ENCODE results near the gene TRIM32. TPM values are rescaled to one million over a fixed set of nuclear protein-coding genes. Genes with fewer than 3 reads are reported as not detected.

TRIM32 gene
- total RNA-seq, 6 experiments from 2014 or later = 53.7 to 71.6 (median 60.3) TPM

- Mint-ChIP-seq H3K4me1 (ENCODE audit: low read depth) (peaks cover 12% of the 10 kb centered on the region), H3K9me3 (no peaks in the 10 kb centered on the region), H3K4me3 (no peak overlapping the region), H3K27ac (no peak overlapping the region), H3K36me3 (ENCODE audit: low read depth) (no peaks in the 10 kb centered on the region), H3K27me3 (ENCODE audit: insufficient read depth) (no peaks in the 10 kb centered on the region)
- DNase-seq = no peak
- no peak for TF ChIP-seq CTCF (IDR thresholded peaks at IDR 0.05)
Observed at GRCh38 chr9:116663581-116663980, 23.5 kb upstream of the TRIM32 start.

GRCh38 chr9:116668970-116669695, 18.0 kb upstream of the TRIM32 start:
- TF ChIP-seq CTCF (IDR thresholded peaks at IDR 0.05) = no peak
- no peak for DNase-seq
- peaks cover 20% of the 10 kb centered on the region for H3K36me3 Mint-ChIP-seq (ENCODE audit: low read depth)
- no peak overlapping the region for H3K4me3 Mint-ChIP-seq
- peaks cover 33% of the 10 kb centered on the region for H3K4me1 Mint-ChIP-seq (ENCODE audit: low read depth)
- no peak overlapping the region for H3K27ac Mint-ChIP-seq
- no peaks in the 10 kb centered on the region for H3K27me3 Mint-ChIP-seq (ENCODE audit: insufficient read depth)
- peaks cover 13% of the 10 kb centered on the region for H3K9me3 Mint-ChIP-seq

GRCh38 chr9:116671605-116672004, 15.5 kb upstream of the TRIM32 start:
- H3K4me3 Mint-ChIP-seq = no peak overlapping the region
- H3K9me3 Mint-ChIP-seq = peaks cover 19% of the 10 kb centered on the region
- H3K27me3 Mint-ChIP-seq (ENCODE audit: insufficient read depth) = no peaks in the 10 kb centered on the region
- DNase-seq = no peak
- H3K27ac Mint-ChIP-seq = no peak overlapping the region
- H3K4me1 Mint-ChIP-seq (ENCODE audit: low read depth) = peaks cover 56% of the 10 kb centered on the region
- H3K36me3 Mint-ChIP-seq (ENCODE audit: low read depth) = peaks cover 32% of the 10 kb centered on the region
- TF ChIP-seq CTCF (IDR thresholded peaks at IDR 0.05) = no peak

GRCh38 chr9:116673375-116673774, 13.7 kb upstream of the TRIM32 start:
- H3K36me3 Mint-ChIP-seq (ENCODE audit: low read depth) = peaks cover 32% of the 10 kb centered on the region
- peak overlapping the region; percentile 51 for H3K27ac Mint-ChIP-seq
- peaks cover 19% of the 10 kb centered on the region for H3K9me3 Mint-ChIP-seq
- TF ChIP-seq CTCF (IDR thresholded peaks at IDR 0.05) = no peak
- H3K4me1 Mint-ChIP-seq (ENCODE audit: low read depth) = peaks cover 56% of the 10 kb centered on the region
- DNase-seq = peak; percentile 64
- no peaks in the 10 kb centered on the region for H3K27me3 Mint-ChIP-seq (ENCODE audit: insufficient read depth)
- peak overlapping the region; percentile 27 for H3K4me3 Mint-ChIP-seq

- peaks cover 32% of the 10 kb centered on the region for H3K36me3 Mint-ChIP-seq (ENCODE audit: low read depth)
- peak overlapping the region; percentile 51 for H3K27ac Mint-ChIP-seq
- no peak for TF ChIP-seq CTCF (IDR thresholded peaks at IDR 0.05)
- no peak overlapping the region for H3K4me3 Mint-ChIP-seq
- DNase-seq = no peak
- peaks cover 19% of the 10 kb centered on the region for H3K9me3 Mint-ChIP-seq
- no peaks in the 10 kb centered on the region for H3K27me3 Mint-ChIP-seq (ENCODE audit: insufficient read depth)
- peaks cover 46% of the 10 kb centered on the region for H3K4me1 Mint-ChIP-seq (ENCODE audit: low read depth)
Observed at GRCh38 chr9:116674210-116674980, 12.7 kb upstream of the TRIM32 start.

Data from HFFc6 (cell line).